Lung (tissue), 12 donors: ENCODE measurements around the gene UMPS. TPM values are rescaled to one million over a fixed set of nuclear protein-coding genes. Genes with fewer than 3 reads are reported as not detected.

ENCODE experiments used
- ATAC-seq: fragments of 200-7000 bp; cut with Tn5 transposase; one replicate; pipeline ENCODE4 v1.9.1; 2020; ENCODE audit warnings: moderate number of reproducible peaks; ENCODE audit not compliant: insufficient read depth, low FRiP score
- DNase-seq, 3 donors: peaks; one replicate each; pipeline ENCODE4 v3.0.0-alpha.2; 2013 to 2017
- H3K27ac ChIP-seq, 2 donors: one replicate each; pipeline ENCODE4 v1.5.1; 2013; ENCODE audit warnings: mild to moderate bottlenecking in 2 of 2, moderate library complexity in 2 of 2, control low read depth in 1 of 2, inconsistent platforms in 1 of 2, low read depth in 1 of 2, low read length in 1 of 2
- H3K27me3 ChIP-seq, 3 donors: one replicate each; pipeline ENCODE4 v1.5.1; 2013; ENCODE audit warnings: low read length in 2 of 3; ENCODE audit not compliant: control insufficient read depth in 3 of 3, insufficient read depth in 3 of 3
- H3K36me3 ChIP-seq, 4 donors: one replicate each; pipeline ENCODE4 v1.5.1; 2013; ENCODE audit warnings: low read length in 4 of 4, mild to moderate bottlenecking in 1 of 4, moderate library complexity in 1 of 4; ENCODE audit not compliant: control insufficient read depth in 4 of 4, insufficient read depth in 4 of 4
- H3K4me1 ChIP-seq, 5 donors: one replicate each; pipeline ENCODE4 v1.5.1; 2013; ENCODE audit warnings: low read length in 5 of 5, mild to moderate bottlenecking in 2 of 5, moderate library complexity in 1 of 5; ENCODE audit not compliant: control insufficient read depth in 5 of 5, insufficient read depth in 5 of 5
- H3K4me3 ChIP-seq: one replicate; pipeline ENCODE4 v1.5.1; 2013; ENCODE audit warnings: mild to moderate bottlenecking, control low read depth, moderate library complexity
- H3K9ac ChIP-seq, 2 donors: one replicate each; pipeline ENCODE4 v1.5.1; 2013; ENCODE audit warnings: low read length in 2 of 2, control low read depth in 1 of 2; ENCODE audit not compliant: insufficient read depth in 1 of 2
- H3K9me3 ChIP-seq, 4 donors: one replicate each; pipeline ENCODE4 v1.5.1; 2013; ENCODE audit warnings: low read length in 3 of 4, mild to moderate bottlenecking in 1 of 4, moderate library complexity in 1 of 4; ENCODE audit not compliant: control insufficient read depth in 4 of 4, insufficient read depth in 3 of 4
- CTCF ChIP-seq: IDR thresholded peaks from 2 replicates; pipeline ENCODE4 v1.5.1; 2012; ENCODE audit warnings: mild to moderate bottlenecking; ENCODE audit errors: control extremely low read depth, extremely low read depth
- WGBS, 2 donors: extraction: QIAGEN DNeasy Blood & Tissue Kit; methylation state at CpG; one replicate each; pipeline ENCODE4 v1.1.7; 2013; 5-methylcytosine and 5-hydroxymethylcytosine counted together
- polyA plus RNA-seq, 2 donors: library from polyadenylated mRNA; stranded (reverse); fragments of 200-250 nt; gene quantifications; one replicate each; pipeline ENCODE4 v1.2.1, GENCODE V29; 2013
- total RNA-seq, 2 donors: library from RNA; depleted of rRNA in 1 of 2; stranded (reverse); fragments of >200 nt in 1 of 2; gene quantifications; one replicate each; pipeline ENCODE4 v1.2.1, GENCODE V29; 2014 to 2021
- donor health status: control.
- donor health status: control.
- donor health status: Bipolar disorder and iron deficiency.
- donor health status: healthy.
- donor health status: DM: yes; HTN: yes; CAD: no.

UMPS gene
- total and polyA plus RNA-seq, 4 donors = 17.4 to 27.6 (median 20.4) TPM

- no peak overlapping the region for H3K9ac ChIP-seq
- DNase-seq (peak in 1 of 3 donors; percentile 11), ATAC-seq (no peak)
- WGBS, 2 donors = 71 to 83% methylated on average over 7 of the region's 7 CpGs
- H3K27ac ChIP-seq = no peak overlapping the region
- no peaks in the 10 kb centered on the region for H3K9me3 ChIP-seq
- H3K27me3 ChIP-seq = no peaks in the 10 kb centered on the region
- TF ChIP-seq CTCF = no peak
- no peak overlapping the region for H3K4me3 ChIP-seq
- peaks cover 0 to 9% (median 0%) of the 10 kb centered on the region in 5 donors for H3K4me1 ChIP-seq
- H3K36me3 ChIP-seq = peaks cover 0 to 4% (median 1%) of the 10 kb centered on the region in 4 donors
Observed at GRCh38 chr3:124684459-124684858, 45.8 kb upstream of the UMPS start.

GRCh38 chr3:124685067-124685466 lies 45.2 kb upstream of the UMPS start:
- Histone ChIP-seq H3K4me3 (no peak overlapping the region), H3K4me1 (peaks cover 0 to 9% (median 0%) of the 10 kb centered on the region in 5 donors), H3K36me3 (peaks cover 0 to 4% (median 1%) of the 10 kb centered on the region in 4 donors), H3K9me3 (no peaks in the 10 kb centered on the region), H3K9ac (no peak overlapping the region), H3K27ac (no peak overlapping the region), H3K27me3 (no peaks in the 10 kb centered on the region)
- ATAC-seq = no peak
- peak in 1 of 3 donors; percentile 6 for DNase-seq
- WGBS, 2 donors = 60 to 70% methylated on average over 5 of the region's 5 CpGs
- no peak for TF ChIP-seq CTCF

- ATAC-seq = no peak
- no peak for DNase-seq
- H3K27me3 ChIP-seq = no peaks in the 10 kb centered on the region
- 69 to 83% methylated on average over 7 of the region's 7 CpGs for WGBS, 2 donors
- H3K9me3 ChIP-seq = no peaks in the 10 kb centered on the region
- no peak overlapping the region for H3K9ac ChIP-seq
- H3K4me1 ChIP-seq = peaks cover 0 to 9% (median 0%) of the 10 kb centered on the region in 5 donors
- H3K27ac ChIP-seq = no peak overlapping the region
- no peak overlapping the region for H3K4me3 ChIP-seq
- peaks cover 0 to 4% (median 0%) of the 10 kb centered on the region in 4 donors for H3K36me3 ChIP-seq
- no peak for TF ChIP-seq CTCF
Observed at GRCh38 chr3:124685481-124685880, 44.8 kb upstream of the UMPS start.
